Measurements from ENCODE around the gene LOXL1. TPM values are rescaled to one million over a fixed set of nuclear protein-coding genes. Genes with fewer than 3 reads are reported as not detected.

Gene LOXL1
- total RNA-seq, 1 donor from 2014 or later = 11.1 TPM

GRCh38 chr15:73908030-73908821, 18.0 kb upstream of the LOXL1 start:
- ATAC-seq = peak; percentile 97
- intact Hi-C loops (cut with DNase I) = no loop called here
- H3K36me3 ChIP-seq = no peaks in the 10 kb centered on the region

GRCh38 chr15:73908822-73909122, 17.5 kb upstream of the LOXL1 start:
- Histone ChIP-seq H3K27me3 (no peaks in the 10 kb centered on the region), H3K4me3 (no peak overlapping the region), H3K36me3 (no peaks in the 10 kb centered on the region), H3K9me3 (no peaks in the 10 kb centered on the region), H3K4me1 (no peaks in the 10 kb centered on the region), H3K27ac (no peak overlapping the region)
- DNase-seq (no peak), ATAC-seq (no peak)
- intact Hi-C loops (cut with DNase I) = no loop called here
- TF ChIP-seq CTCF (IDR thresholded peaks at IDR 0.05) = no peak

More at GRCh38 chr15:73908030-73908821, 18.0 kb upstream of the LOXL1 start:
- Histone ChIP-seq H3K4me3 (no peak overlapping the region), H3K27me3 (no peaks in the 10 kb centered on the region), H3K27ac (no peak overlapping the region), H3K4me1 (no peaks in the 10 kb centered on the region), H3K9me3 (no peaks in the 10 kb centered on the region)
- peak; percentile 92 for TF ChIP-seq CTCF (IDR thresholded peaks at IDR 0.05)
- DNase-seq = peak; percentile 89

- DNase-seq (no peak), ATAC-seq (no peak)
- no peaks in the 10 kb centered on the region for H3K36me3 ChIP-seq
- H3K4me1 ChIP-seq = no peaks in the 10 kb centered on the region
- intact Hi-C loops (cut with DNase I) = no loop called here
- no peak overlapping the region for H3K4me3 ChIP-seq
- H3K27me3 ChIP-seq = no peaks in the 10 kb centered on the region
- TF ChIP-seq CTCF (IDR thresholded peaks at IDR 0.05) = no peak
- no peaks in the 10 kb centered on the region for H3K9me3 ChIP-seq
- no peak overlapping the region for H3K27ac ChIP-seq
These were observed 16.6 kb upstream of the LOXL1 start for GRCh38 chr15:73909651-73910050.

GRCh38 chr15:73910522-73911303, 15.5 kb upstream of the LOXL1 start:
- no peak for DNase-seq
- Histone ChIP-seq H3K4me1 (no peaks in the 10 kb centered on the region), H3K27ac (no peak overlapping the region), H3K9me3 (no peaks in the 10 kb centered on the region), H3K36me3 (no peaks in the 10 kb centered on the region), H3K27me3 (no peaks in the 10 kb centered on the region), H3K4me3 (no peak overlapping the region)
- ATAC-seq = no peak
- intact Hi-C loops (cut with DNase I) = no loop called here
- no peak for TF ChIP-seq CTCF (IDR thresholded peaks at IDR 0.05)

GRCh38 chr15:73912030-73912596, 14.1 kb upstream of the LOXL1 start:
- no peak for ATAC-seq
- TF ChIP-seq CTCF (IDR thresholded peaks at IDR 0.05) = no peak
- H3K27me3 ChIP-seq = no peaks in the 10 kb centered on the region
- H3K4me1 ChIP-seq = no peaks in the 10 kb centered on the region
- H3K36me3 ChIP-seq = no peaks in the 10 kb centered on the region
- no peak overlapping the region for H3K27ac ChIP-seq
- intact Hi-C loops (cut with DNase I) = no loop called here
- no peak overlapping the region for H3K4me3 ChIP-seq
- DNase-seq = no peak
- no peaks in the 10 kb centered on the region for H3K9me3 ChIP-seq

Measured in upper lobe of right lung (tissue), 1 donor.